ENCODE data around the gene PNPLA1.

DNA sequence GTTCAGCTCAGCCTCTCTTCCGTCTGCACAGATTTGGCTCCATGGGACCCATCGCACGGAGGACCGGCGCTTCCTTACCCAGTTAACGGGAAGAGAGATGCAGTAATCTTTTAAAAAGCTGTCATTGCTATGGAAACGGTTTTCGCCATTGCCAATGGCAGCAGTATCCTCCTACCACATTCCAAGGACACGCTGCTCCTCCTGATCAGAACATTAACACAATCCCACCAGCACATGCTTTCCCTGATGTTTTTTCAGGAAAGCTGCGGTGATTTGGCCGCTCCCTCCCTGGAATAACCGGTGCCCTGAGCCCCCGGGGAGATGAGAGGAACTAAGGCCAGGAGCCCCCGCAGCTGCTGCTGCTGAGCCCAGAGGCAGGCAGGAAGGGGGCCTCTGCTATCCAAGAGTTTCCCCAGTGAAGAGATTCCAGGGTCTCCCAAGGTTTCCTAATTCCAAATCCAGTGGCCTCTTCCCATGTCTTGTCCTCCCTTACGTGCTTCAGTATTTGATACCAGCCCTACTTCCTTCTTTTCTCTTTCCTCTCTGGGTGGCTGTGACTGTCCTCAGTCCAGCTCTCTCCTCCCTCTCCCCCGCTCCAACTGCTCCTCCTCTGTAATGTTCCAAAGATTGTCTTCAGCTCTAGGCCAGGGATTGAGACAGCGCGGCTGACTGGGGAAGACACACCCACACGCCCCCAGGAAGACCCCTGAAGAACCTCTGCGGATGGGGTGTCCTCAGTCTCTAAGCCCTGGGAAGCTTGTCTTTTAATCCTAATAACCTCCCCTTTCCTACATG is 64.3 kb downstream of the PNPLA1 start:
- TF ChIP-seq, protein P1, sequence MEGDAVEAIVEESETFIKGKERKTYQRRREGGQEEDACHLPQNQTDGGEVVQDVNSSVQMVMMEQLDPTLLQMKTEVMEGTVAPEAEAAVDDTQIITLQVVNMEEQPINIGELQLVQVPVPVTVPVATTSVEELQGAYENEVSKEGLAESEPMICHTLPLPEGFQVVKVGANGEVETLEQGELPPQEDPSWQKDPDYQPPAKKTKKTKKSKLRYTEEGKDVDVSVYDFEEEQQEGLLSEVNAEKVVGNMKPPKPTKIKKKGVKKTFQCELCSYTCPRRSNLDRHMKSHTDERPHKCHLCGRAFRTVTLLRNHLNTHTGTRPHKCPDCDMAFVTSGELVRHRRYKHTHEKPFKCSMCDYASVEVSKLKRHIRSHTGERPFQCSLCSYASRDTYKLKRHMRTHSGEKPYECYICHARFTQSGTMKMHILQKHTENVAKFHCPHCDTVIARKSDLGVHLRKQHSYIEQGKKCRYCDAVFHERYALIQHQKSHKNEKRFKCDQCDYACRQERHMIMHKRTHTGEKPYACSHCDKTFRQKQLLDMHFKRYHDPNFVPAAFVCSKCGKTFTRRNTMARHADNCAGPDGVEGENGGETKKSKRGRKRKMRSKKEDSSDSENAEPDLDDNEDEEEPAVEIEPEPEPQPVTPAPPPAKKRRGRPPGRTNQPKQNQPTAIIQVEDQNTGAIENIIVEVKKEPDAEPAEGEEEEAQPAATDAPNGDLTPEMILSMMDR (IDR thresholded peaks at IDR 0.05), result no peak
- TF ChIP-seq POLR2A (IDR thresholded peaks at IDR 0.05), result no peak
